GM19395 (cell line): Measurements from ENCODE around the gene SULT1E1.

Source experiments
- ATAC-seq: cut with Tn5 transposase; IDR thresholded peaks from one replicate; pipeline ENCODE4 v1.9.1; 2021; ENCODE audit warnings: mild to moderate bottlenecking, moderate library complexity; ENCODE audit not compliant: unreplicated experiment

SULT1E1 gene

GRCh38 chr4:69800599-69800998 lies 59.3 kb downstream of the SULT1E1 start:
- no peak for ATAC-seq

- ATAC-seq: no peak
Measured at GRCh38 chr4:69799337-69799736, 60.6 kb downstream of the SULT1E1 start.

GRCh38 chr4:69793732-69794131 lies 66.2 kb downstream of the SULT1E1 start:
- no peak for ATAC-seq
